Central memory CD4-positive, alpha-beta T cell (primary cell): ENCODE data around the gene CLPTM1.
"Not testable (repeated sequence)": the region's sequence is repeated elsewhere in the genome, so short reads cannot be mapped to it uniquely, and the experiment has no call there.

Source experiments
- DNase-seq: peaks from one replicate; pipeline ENCODE4 v3.0.0; 2022

CLPTM1 gene

GRCh38 chr19:44942067-44942571, 13.1 kb upstream of the CLPTM1 start, which contains the start of gene APOC4:
Gene APOC4 (plus strand): TSS chr19:44942237. CDS start chr19:44942278, 41 bp downstream.
- no peak for DNase-seq

- no peak for DNase-seq
These were observed 11.4 kb upstream of the CLPTM1 start for GRCh38 chr19:44943801-44944249.

GRCh38 chr19:44947041-44947581, 8.1 kb upstream of the CLPTM1 start:
- DNase-seq, result no peak

DNA sequence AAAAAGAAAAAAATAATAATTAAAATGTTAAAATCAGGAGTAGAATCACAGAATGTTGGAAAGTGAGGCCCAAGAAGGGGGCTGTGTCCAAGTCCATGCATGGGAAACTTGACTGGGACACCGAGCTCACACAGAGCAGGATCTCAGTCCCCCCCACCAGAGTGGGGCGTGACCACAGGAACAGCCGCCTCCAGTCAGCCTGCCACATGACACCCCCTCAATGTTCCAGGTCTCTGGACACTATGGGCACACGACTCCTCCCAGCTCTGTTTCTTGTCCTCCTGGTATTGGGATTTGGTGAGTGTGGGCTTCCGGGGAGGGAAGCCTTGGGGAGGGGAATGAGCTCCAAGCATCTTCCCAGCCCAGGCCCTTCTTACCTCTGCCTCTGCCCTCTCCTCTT, 6.9 kb upstream of the CLPTM1 start:
- no peak for DNase-seq

DNA sequence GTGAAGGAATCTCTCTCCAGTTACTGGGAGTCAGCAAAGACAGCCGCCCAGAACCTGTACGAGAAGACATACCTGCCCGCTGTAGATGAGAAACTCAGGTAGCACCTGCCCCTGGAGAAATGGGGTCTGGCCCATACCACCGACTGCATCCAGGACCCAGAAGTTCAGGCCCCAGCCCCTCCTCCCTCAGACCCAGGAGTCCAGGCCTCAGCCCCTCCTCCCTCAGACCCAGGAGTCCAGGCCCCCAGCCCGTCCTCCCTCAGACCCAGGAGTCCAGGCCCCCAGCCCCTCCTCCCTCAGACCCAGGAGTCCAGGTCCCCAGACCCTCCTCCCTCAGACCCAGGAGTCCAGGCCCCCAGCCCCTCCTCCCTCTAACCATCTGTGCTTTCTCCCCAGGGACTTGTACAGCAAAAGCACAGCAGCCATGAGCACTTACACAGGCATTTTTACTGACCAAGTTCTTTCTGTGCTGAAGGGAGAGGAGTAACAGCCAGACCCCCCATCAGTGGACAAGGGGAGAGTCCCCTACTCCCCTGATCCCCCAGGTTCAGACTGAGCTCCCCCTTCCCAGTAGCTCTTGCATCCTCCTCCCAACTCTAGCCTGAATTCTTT, 6.3 kb upstream of the CLPTM1 start:
- no peak for DNase-seq

GRCh38 chr19:44949550-44949949, 5.6 kb upstream of the CLPTM1 start:
- DNase-seq, result no peak

GRCh38 chr19:44951179-44952159, 3.7 kb upstream of the CLPTM1 start:
- DNase-seq, result peak; percentile 70

- no peak for DNase-seq
These were observed 917 bp upstream of the CLPTM1 start for GRCh38 chr19:44954278-44954648.

GRCh38 chr19:44955505-44956439, 592 bp downstream of the CLPTM1 start:
- DNase-seq, result no peak

GRCh38 chr19:44957526-44957925, 2.3 kb downstream of the CLPTM1 start:
- no peak for DNase-seq

GRCh38 chr19:44958090-44958489, 2.9 kb downstream of the CLPTM1 start:
- DNase-seq, result no peak

- DNase-seq, result no peak
These were observed 4.5 kb downstream of the CLPTM1 start for GRCh38 chr19:44959691-44960090.

DNA sequence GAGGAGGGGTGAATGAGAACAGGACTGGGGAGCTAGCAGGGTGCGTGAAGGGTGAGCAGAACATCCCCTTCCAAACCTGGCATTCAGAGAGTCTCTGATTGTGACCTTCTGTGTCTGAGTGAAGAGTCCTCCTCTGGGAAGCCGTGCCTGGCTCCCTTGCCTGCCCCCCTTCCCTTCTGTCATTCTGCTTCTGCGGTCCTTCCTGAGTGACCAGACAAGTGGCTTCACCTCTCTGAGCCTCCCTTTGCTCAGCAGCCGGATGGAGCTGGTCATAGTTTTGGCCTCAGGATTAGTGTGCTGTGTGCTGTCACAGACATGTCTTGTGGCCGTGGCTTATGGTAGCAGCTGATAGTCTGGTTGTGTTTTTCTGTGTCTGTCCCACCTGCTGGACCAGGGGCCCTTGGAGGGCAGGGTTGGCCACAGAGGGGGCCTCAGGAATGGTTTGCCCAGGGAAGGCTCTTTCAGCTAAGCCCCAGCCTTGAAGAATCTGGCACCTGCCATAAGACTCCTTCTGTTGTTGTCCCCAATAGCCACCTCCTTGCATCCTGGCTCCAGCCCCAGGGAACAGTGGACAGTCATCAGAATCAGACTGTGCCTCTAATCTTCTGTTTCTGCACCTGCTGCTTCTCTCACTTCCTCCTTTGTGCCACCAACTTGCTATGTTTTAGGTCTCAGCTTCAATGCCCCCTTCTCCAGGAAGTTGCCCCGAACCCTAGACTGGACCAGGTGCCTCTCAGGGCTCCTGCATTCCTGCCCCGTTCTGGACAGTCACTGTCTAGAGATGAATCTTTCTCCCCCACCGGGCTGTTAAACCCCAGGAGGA, 5.9 kb downstream of the CLPTM1 start:
- no peak for DNase-seq

GRCh38 chr19:44961821-44962220, 6.6 kb downstream of the CLPTM1 start:
- DNase-seq, result no peak

GRCh38 chr19:44968118-44968517, 12.9 kb downstream of the CLPTM1 start:
- DNase-seq, result no peak

DNA sequence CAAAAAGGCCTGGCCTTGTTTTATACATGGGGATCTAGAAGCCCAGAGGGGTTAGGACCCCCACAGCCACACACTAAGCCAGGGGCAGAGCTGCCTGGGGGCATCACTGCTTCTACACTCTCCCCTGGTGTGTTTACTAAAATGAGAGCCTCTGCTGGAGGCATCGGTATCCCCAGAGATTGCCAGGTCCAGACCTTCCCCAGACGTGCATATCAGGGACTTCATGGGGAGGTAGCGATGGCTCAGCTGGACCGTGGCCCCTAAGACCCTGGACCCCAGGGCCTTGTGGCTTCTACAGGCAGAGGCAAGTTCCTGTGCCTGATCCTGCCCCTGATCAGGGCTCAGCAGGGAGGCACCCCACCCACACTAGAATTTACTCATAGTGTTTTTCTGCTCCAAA, 13.5 kb downstream of the CLPTM1 start:
- DNase-seq, result no peak

GRCh38 chr19:44969437-44969836, 14.3 kb downstream of the CLPTM1 start:
- DNase-seq, result no peak

GRCh38 chr19:44971451-44971850, 16.3 kb downstream of the CLPTM1 start:
- not testable (repeated sequence) for DNase-seq

- no peak for DNase-seq
These were observed 17.6 kb downstream of the CLPTM1 start for GRCh38 chr19:44972802-44973201.

DNA sequence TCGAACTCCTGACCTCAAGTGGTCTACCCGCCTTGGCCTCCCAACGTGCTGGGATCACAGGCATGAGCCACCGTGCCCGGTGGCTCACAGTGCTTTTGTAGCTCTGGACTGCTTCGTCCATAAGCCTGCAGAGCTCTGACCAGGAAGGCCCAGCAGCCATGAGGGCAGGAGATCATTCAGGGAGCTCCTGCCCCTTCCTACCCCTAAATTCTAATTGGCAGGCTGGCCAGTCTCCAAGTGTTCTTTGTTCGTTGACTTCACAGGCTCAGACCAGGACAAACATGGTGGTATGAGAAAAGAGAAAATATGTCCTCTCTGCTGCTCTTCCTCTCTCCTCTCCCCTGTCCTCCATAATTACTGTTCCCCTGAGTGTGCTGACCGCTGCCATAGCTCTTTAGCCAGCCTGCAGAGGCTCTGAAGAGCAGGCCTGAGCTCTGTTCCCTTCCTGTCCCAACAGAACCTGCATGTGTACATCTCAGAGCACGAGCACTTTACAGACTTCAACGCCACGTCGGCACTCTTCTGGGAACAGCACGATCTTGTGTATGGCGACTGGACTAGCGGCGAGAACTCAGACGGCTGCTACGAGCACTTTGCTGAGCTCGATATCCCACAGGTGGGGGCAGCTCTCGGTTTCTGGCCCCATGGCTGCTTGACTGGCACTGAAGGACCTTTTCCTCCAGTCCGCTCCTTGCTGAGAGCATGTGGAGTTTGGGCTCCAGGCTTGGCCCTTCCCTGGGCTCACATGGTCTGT, 19.0 kb downstream of the CLPTM1 start:
- DNase-seq, result no peak

DNA sequence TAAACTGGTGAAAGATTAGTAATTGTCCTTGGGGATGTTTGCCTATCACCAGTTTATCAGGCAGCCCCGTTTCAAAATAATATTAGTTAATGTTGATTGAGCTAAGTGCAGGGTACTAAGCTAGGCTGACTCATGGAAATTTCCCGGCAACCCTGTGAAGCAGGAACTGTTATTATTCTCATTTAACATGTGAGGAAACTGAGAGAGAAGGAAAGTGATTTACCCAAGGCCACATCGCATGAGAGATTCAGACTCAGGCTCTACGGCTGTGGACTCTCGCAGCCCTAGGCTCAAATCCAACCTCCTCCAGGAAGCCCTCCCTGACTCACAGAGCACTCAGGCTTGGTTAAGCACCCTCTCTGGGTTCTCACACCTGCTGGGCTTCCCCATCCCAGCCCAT, 19.7 kb downstream of the CLPTM1 start:
- no peak for DNase-seq
